Measurements from ENCODE around the gene OR7C1. TPM values are rescaled to one million over a fixed set of nuclear protein-coding genes. Genes with fewer than 3 reads are reported as not detected.

The OR7C1 gene
- total and polyA plus RNA-seq, 2 of the 8 experiments (the other 6 are each of a cell fraction or from before 2014, with no cell fraction given) = not detected

- H2BK120ac ChIP-seq (replicated peaks; ENCODE audit: low read depth, low read length) = no peak overlapping the region
- H2BK5ac ChIP-seq (ENCODE audit: low read depth, low read length) = no peak overlapping the region
- no peak overlapping the region for H3K56ac ChIP-seq (replicated peaks; ENCODE audit: insufficient read length, low read depth, low read length)
- FAIRE-seq (no peak), DNase-seq (ENCODE audit: low read depth in 1 of 2, low spot score in 2 of 2) (no peak)
- ChIA-PET POLR2A (ENCODE audit: partially characterized antibody) (no interaction called here), CTCF (ENCODE audit: partially characterized antibody) (no interaction called here)
- no peaks in the 10 kb centered on the region for H4K20me1 ChIP-seq (replicated peaks in 1 of 2; ENCODE audit: control insufficient read depth in 1 of 2, insufficient read depth in 2 of 2, low read length in 2 of 2)
- H3K4me3 ChIP-seq (ENCODE audit: extremely low read depth in 1 of 4, insufficient read depth in 2 of 4, low read depth in 3 of 4, low read length in 4 of 4) = no peak overlapping the region
- H2AFZ ChIP-seq (ENCODE audit: low read length) = no peak overlapping the region
- no peak overlapping the region for H3K23ac ChIP-seq (ENCODE audit: insufficient read length)
- 82% methylated on average over 4 of the region's 4 CpGs; no CpG with 5 or more reads in 1 of the 2 experiments for WGBS, 2 experiments (ENCODE audit: extremely low coverage in 1 of 2, insufficient coverage in 1 of 2, insufficient read length in 1 of 2, insufficient replicate concordance in 2 of 2, low coverage in 1 of 2, low lambda C conversion rate in 2 of 2, missing lambda C conversion rate in 1 of 2)
- no peaks in the 10 kb centered on the region for H3K79me2 ChIP-seq (ENCODE audit: control insufficient read depth in 1 of 2, insufficient read depth in 2 of 2, low read length in 2 of 2)
- H4K5ac ChIP-seq (ENCODE audit: insufficient read length, low read depth, low read length) = no peak overlapping the region
- H3K27ac ChIP-seq (ENCODE audit: low read depth, low read length) = no peak overlapping the region
- no peak overlapping the region for H3K18ac ChIP-seq (ENCODE audit: extremely low read depth, low read length)
- H3K23me2 ChIP-seq (ENCODE audit: low read depth, low read length) = no peaks in the 10 kb centered on the region
- H2BK15ac ChIP-seq (ENCODE audit: low read length) = no peak overlapping the region
- no peak overlapping the region for H4K8ac ChIP-seq (ENCODE audit: extremely low read depth, insufficient read depth, low read length)
- H3K14ac ChIP-seq (ENCODE audit: insufficient read length) = no peak overlapping the region
- no peak overlapping the region for H4K91ac ChIP-seq (replicated peaks; ENCODE audit: insufficient read length, low read length)
- H3K79me1 ChIP-seq (ENCODE audit: low read depth, low read length) = no peaks in the 10 kb centered on the region
- H3K9ac ChIP-seq (replicated peaks in 1 of 4; ENCODE audit: extremely low read depth in 1 of 4, low read depth in 3 of 4, low read length in 3 of 4) = no peak overlapping the region
- no peak overlapping the region for H2BK20ac ChIP-seq (ENCODE audit: low read length)
- H3K4ac ChIP-seq (replicated peaks; ENCODE audit: insufficient read length, low read depth, low read length) = no peak overlapping the region
- no peaks in the 10 kb centered on the region for H3K27me3 ChIP-seq (replicated peaks in 1 of 4; ENCODE audit: control insufficient read depth in 3 of 4, extremely low read depth in 1 of 4, insufficient read depth in 3 of 4, low read length in 3 of 4)
- no peak overlapping the region for H2BK12ac ChIP-seq (ENCODE audit: low read depth, low read length)
- TF ChIP-seq POLR2A (IDR thresholded peaks at IDR 0.05; ENCODE audit: control extremely low read depth in 1 of 2, low read depth in 2 of 2, low read length in 2 of 2) = no peak
- TF ChIP-seq CEBPB (IDR thresholded peaks at IDR 0.05; ENCODE audit: low read depth, low read length) = no peak
- TF ChIP-seq SIX5 (IDR thresholded peaks at IDR 0.05; ENCODE audit: low read depth, low read length) = no peak
- TF ChIP-seq SIN3A (conservative IDR thresholded peaks at IDR 0.05 in 1 of 2, IDR thresholded peaks at IDR 0.05 in 1 of 2; ENCODE audit: low read depth in 1 of 2, low read length in 2 of 2) = no peak
- no peak for TF ChIP-seq RXRA (IDR thresholded peaks at IDR 0.05; ENCODE audit: insufficient read depth, low read depth, low read length)
- no peak for TF ChIP-seq CTBP2 (IDR thresholded peaks at IDR 0.05; ENCODE audit: borderline replicate concordance, insufficient read depth, insufficient read length, low read length)
- no peaks in the 10 kb centered on the region for H3K4me1 ChIP-seq (replicated peaks in 1 of 4; ENCODE audit: control insufficient read depth in 3 of 4, insufficient read depth in 4 of 4, low read length in 3 of 4)
- no peak overlapping the region for H2AK5ac ChIP-seq (ENCODE audit: low read depth, low read length)
- no peaks in the 10 kb centered on the region for H3K36me3 ChIP-seq (ENCODE audit: control insufficient read depth in 2 of 4, insufficient read depth in 4 of 4, low read length in 3 of 4)
- peaks cover 57 to 69% of the 10 kb centered on the region in 2 experiments for H3K9me3 ChIP-seq (ENCODE audit: insufficient read depth in 2 of 2, low read depth in 1 of 2, low read length in 1 of 2)
- H3K4me2 ChIP-seq (ENCODE audit: insufficient read depth in 1 of 2, low read depth in 2 of 2, low read length in 2 of 2) = no peak overlapping the region
Measured at GRCh38 chr19:14830702-14831101, 4.3 kb downstream of the OR7C1 start.

Data from H1 (cell line).